ENCODE data around the gene AKAP10.

- TF ChIP-seq POLR2A (IDR thresholded peaks at IDR 0.05; ENCODE audit: low read length), result no peak
- no peak for TF ChIP-seq GATA1 (IDR thresholded peaks at IDR 0.05; ENCODE audit: low read depth, low read length)
These were observed 49.3 kb upstream of the AKAP10 start for GRCh38 chr17:20026960-20027359.

All from erythroblast (primary cell).